Superior temporal gyrus (tissue), 1 donor: ENCODE data around the gene OR6J1.
"Not testable (repeated sequence)": the region's sequence is repeated elsewhere in the genome, so short reads cannot be mapped to it uniquely, and the experiment has no call there.

ENCODE experiments used
- DNase-seq: peaks from one replicate; pipeline ENCODE4 v3.0.0-alpha.2; 2016; ENCODE audit errors: extremely low spot score

Gene OR6J1

DNA sequence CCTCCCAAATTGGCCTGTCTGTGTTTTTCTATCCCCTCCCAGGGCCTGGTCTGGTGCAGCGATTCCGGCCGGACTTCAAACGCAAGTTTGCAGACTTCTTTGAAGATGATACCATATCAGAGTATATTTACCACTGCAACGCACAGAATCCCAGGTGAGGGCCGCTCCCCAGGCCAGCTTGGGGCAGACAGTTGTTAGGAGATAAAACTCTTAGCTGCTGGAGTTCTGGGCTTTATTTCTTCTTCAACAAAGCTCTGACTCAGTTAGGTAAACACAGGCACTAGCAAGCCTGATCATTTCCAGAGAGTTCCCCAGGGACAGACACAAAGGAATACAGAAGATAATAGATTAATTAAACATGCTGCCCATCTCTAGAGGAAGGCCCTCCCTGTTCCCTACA, 37.8 kb downstream of the OR6J1 start:
- DNase-seq, result no peak

DNA sequence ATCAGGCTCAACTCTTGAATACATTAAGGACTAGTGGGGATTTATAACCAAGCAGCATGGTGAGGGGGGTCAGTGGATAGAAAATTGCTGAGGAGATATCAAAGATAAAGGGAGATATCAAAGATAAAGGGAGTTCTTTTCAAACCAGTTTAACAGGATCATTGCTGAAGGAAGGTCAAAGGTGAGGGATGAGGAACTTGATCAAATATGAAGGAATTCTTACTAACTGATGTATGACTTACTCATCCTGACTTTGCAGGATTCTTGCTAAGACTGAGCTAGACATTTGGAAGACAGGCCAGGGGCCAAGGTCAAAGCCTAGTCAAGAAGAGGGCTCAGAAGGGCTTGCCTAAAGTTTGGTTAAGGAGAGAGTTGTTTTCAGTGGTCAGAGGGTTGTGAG, 41.3 kb downstream of the OR6J1 start:
- no peak for DNase-seq

- no peak for DNase-seq
Measured at GRCh38 chr14:22601996-22602395, 42.2 kb downstream of the OR6J1 start.

DNA sequence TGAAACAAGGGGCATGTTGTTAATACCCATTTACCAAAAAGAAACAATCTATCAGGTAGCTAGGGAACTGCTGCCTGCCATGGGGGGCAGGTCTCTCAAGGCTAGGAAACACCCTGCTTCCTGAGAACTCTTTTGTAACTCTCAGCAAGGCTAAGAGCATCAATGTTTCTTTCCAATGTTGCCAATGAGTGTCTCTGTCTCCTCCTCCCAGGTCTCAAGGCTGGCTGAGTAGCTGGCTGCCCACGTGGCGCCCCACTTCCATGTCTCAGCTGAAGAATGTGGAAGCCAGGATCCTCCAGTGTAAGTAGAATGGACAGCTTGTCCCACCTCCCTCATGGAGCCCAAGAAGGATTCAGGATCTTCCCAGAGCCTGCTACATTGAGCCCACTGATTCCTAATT, 42.7 kb downstream of the OR6J1 start:
- DNase-seq, result no peak

- no peak for DNase-seq
Measured at GRCh38 chr14:22600027-22600426, 44.1 kb downstream of the OR6J1 start.

DNA sequence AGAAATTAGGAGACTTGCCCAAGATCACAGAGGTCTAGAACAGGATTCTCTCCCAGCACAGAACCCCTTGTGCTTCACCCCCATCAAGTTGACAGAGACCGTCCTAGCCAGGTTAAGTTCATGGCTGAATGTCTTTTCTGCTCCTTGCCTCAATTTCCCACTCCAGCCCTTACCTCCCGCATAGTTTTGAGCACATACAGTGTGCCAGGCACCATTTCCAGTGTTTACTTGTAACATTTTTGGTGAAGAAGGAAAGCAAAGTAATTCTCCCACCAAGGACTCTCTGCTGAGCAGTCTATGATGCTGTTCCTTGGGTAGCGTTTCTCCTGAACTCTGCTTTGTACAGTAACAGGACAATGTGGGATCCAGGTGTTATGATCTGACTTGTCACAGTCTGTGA, 44.8 kb downstream of the OR6J1 start:
- no peak for DNase-seq

GRCh38 chr14:22598896-22599244, 45.3 kb downstream of the OR6J1 start:
- DNase-seq, result peak; percentile 33

DNA sequence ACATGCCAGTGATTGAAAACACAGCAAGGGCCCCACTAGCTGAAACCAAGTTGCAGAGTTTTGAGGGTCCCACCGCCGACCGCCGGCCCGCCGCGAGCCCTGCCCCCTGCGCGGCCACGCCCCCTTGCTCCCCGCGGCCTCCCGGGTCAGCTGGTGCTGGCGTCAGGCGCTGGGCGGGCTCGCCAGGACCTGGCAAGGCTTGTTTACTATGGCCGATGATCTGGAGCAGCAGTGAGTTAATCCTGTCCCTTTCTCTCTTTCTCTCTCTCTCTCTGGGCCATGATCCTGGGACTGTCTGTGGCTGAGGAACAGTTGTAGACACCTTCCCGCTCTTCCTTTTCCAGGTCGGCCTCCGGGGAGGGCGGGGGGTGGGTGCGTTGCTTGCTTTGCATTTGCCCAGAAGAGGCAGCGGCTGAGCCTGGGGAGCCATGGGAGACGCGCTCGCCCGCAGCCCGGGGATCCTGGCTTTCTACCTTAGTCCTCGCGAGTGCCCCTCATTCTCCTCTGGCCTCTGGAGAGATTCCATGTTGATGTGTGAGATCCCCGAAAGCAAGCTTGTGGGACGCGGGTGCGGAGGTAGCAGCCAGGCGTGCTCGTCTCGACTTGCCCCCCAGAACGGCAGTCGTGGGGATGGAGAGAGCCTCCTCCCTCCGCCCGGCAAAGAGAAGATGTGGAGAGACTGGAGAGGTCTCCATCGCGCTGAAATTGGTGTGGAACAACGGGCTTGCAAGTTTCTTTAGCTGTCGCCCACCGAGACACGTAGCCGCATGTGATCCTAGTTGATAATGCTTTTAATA, 45.9 kb downstream of the OR6J1 start, which contains the start of gene ABHD4:
ABHD4 (plus strand) TSS at position 202 of the 797 bp plus-strand sequence; CDS start at position 209, 7 bp downstream.
- DNase-seq, result peak; percentile 83

DNA sequence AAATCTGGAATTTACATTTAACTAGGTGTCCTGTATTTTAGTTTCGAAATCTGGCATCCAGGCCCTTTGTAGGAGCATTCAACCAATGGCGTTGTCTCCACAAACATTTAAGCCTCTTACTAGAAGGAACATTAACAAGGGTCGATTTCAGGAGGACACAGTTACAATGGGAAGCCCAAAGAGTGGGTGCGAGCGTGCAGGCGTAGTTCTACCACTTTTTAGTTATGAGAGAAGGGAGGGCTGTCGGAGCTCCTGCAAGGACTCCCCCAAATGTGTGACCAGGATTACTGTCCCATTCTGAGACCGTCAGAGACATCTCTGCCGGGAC, 46.4 kb downstream of the OR6J1 start:
- peak; percentile 33 for DNase-seq

DNA sequence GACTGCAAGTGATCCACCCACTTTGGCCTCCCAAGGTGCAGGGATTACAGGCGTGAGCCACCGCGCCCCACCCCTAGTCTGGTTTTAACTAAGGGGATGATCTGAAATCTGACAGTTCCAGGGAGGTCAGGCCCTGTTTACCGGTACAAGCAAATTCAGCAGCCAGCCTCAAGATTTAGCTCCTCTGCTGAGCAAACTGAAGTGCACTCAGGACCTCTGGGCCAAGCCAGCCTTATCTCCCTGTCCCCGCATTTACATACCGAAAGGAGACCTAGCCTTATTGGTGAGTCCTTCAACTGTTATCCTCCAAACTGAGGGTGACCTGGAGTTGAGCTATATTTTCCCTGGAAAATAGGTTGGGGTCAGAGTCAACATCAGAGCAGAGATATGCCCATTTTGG, 46.9 kb downstream of the OR6J1 start:
- DNase-seq, result no peak

DNA sequence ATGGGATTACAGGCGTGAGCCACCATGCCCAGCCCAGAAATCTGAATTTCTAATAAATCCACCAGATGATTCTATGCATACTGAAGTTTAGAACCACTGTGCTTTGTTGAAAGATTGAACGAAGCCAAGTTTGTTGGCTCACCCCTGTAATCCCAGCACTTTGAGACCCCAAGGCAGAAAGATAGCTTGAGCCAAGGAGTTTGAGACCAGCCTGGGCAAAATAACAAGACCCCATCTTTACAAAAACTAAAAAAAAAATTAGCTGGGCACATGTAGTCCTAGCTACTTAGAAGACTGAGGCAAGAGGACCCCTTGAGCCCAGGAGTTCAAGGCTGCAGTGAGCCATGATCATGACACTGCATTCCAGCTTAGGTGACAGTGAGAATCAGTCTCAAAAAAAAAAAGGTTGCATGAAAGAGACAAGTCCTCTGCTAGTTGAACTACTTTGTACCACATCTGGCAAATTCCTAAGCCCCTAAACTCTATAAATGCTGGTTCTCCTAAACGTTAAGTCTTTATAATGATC, 47.7 kb downstream of the OR6J1 start:
- no peak for DNase-seq

- no peak for DNase-seq
Measured at GRCh38 chr14:22594156-22594716, 49.9 kb downstream of the OR6J1 start.

DNA sequence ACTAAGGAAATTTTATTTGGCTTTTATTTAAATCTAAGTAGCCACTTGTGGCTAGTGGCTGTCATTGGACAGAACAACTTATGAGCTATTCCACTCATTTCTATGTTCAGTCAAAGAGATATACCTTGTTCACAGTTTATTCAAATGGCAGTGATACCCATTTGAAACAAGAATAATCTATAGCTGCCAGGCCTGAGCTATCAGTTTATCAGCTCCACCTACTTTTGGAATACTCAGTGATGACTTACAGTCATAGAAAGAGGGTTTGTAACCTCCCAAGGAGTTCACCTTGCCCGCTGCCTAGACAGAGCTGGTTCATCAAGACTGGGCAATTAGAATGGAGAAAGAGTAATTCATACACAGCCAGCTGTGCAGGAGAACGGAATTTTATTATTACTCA, 50.6 kb downstream of the OR6J1 start:
- no peak for DNase-seq

- no peak for DNase-seq
Measured at GRCh38 chr14:22593189-22593588, 51.0 kb downstream of the OR6J1 start.

DNA sequence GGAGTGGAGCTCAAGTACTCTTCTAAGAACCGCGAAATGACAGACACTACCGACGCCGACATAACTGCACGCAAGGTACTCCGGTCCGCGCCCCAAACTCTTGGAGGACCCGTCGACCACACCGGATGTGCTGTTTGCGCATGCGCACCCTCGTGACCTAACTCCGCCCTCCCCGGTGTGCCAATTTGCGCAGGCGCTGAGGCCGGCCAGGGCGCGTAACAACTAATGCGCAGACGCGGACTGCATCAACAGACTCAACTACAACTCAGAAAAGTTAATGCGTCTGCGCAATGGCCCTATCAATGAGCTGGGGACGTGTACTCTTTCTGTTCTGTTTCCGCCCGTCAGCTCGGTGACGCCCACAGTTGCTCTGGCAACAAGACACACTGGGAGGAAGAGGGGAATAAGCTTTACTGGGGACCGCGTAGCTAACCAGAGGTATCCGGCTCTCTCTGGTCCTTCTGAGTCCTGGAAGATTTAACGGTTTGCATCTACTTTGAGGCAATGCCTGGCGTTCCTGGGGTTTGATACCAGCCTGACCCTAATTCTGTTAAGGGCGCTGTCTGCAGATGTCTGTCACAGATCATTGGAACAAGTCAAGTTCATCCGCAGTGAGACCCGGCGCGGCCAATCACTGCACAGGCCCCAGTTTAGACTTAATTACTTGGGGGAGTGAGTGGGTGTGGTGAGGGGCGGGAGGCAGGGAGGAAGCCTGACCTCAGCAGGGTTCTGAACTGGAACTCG, 54.9 kb downstream of the OR6J1 start, which contains the start of gene DAD1:
DAD1 (minus strand) TSS at position 129 of the 744 bp plus-strand sequence; CDS start at position 62, 67 bp downstream.
- peak; percentile 100 for DNase-seq

DNA sequence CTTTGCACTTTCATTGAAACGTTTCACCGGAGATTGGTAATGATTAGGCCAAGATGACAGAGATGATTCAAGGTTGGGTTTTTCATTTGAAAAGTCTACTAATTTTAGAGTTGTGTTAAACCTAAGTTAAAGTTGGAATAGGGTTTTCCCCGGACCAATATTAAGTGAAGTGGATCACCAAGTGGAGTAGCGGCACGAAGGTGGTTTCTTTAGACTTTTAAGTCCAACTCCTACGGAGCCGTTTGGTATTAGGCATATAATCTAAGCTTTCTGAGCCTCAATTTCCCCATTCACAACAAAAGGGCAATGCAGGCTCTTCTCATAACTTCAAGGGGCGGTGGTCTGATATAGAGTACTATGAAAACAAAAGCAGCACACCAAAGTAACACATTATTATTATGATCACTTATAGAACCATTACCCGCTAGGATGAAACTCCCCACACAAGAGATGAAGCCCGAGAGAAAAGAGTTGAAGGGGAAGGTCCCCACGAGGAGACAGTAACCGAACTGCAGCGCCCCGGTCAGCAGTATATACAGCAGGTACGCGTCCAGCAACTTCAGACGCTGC, 55.5 kb downstream of the OR6J1 start:
- DNase-seq, result no peak

DNA sequence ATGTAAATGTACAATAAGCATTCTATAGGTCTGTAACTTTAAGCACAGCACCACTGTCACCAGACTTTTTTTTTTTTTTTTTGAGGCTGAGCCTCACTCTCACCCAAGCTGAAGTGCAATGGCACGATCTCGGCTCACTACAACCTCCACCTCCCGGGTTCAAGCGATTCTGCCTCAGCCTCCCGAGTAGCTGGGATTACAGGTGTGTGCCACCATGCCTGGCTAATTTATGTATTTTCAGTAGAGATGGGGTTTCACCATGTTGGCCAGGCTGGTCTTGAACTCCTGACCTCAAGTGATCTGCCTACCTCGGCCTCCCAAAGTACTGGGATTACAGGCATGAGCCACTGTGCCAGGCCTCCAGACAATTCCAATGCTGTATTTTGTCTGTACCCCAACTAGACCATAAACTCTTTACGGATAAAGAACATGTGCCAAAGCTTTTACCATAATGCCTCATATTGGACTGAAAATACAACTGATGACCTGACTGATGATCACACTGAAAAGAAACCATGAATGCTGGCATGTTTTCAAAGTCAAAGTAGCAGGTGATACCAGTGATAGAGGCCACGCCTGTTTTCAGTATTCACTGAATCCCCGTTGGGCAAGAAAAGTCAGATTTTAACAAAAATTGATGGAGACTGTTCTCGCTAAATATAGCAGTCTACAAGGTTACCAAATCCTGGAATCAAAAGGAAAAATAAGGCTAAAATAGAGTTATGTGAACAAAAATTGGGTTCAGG, 56.3 kb downstream of the OR6J1 start:
- DNase-seq, result not testable (repeated sequence)

- no peak for DNase-seq
Measured at GRCh38 chr14:22587247-22587646, 56.9 kb downstream of the OR6J1 start.

- no peak for DNase-seq
Measured at GRCh38 chr14:22583994-22584393, 60.2 kb downstream of the OR6J1 start.
